Activated T-helper 1 cell treated with Interleukin-2 at 50 U/mL for 16 hours (primary cell): Measurements from ENCODE around the gene CCNJ.

ENCODE experiments used
- DNase-seq: peaks from one replicate; pipeline ENCODE4 v3.0.0-alpha.2; 2020; ENCODE audit warnings: low read depth

Gene CCNJ

DNA sequence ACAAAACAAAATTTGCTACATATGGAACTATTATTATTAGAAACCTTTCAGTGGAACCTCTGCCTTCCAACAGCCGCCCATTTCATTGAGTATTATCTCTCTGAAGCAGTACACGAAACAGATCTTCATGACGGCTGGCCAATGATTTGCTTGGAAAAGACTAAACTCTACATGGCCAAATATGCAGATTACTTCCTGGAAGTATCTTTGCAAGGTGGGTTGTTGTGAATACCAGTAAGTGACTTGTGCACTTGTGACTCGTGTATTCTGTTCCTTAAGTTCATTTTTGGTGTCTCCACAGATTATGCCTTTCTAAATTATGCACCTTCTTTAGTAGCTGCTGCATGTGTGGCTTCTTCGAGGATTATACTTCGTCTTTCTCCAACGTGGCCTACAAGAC, 13.4 kb downstream of the CCNJ start:
- no peak for DNase-seq

DNA sequence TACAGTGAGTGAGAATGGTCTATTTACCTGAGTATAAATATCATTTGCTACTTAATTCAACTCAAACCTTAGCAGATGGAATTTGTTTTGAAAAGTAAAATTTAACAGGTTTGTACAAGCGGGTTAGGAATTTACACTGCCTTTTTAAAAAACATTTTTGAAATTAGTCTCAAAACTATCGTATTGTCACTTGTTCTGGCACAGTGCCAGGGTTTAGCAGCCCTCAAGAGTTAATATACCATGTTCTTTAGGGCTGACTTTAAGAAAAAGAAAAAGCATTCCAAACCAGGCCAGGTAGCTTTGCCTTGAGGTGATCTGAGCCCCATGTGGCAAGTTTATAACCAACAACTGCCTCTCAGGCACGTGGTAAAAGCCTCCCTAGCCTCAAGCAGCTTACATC, 17.8 kb downstream of the CCNJ start:
- no peak for DNase-seq

DNA sequence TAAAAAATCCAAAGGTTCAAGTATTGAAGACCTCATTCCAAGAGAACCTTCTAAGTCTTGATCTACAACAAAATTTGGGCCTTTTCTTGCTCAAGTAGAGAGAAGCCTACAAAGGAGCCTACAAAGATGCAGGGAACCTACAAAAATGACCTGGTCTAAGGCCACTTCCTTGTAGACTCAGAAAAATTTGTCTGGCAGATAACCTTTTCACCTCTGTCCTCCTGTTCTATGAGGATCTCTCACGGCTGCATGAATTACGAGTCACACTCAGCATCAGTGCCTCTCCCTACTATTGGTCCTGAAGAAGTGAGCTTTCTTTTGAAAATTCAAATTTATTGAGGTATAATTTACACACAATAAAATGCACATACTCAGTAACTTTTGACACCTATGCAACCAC, 29.3 kb downstream of the CCNJ start:
- DNase-seq, result no peak

DNA sequence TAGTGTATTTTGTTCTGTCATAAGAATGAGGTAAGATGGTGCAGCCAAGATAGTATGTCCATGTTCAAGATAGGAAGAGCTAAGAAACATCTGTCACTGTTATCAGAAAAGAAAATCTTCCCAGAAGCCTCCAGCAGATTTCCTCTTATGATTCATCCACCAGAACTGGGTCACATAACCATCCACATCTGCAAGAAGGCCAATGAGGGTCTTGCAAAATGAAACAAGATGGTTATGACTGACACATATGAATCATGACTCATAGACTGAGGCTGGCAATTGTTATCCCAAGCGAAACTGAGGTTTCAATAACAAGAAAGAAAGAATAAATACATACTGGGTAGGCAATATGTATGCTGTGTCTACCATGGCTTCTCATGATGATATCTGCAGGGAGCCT, 30.3 kb downstream of the CCNJ start:
- no peak for DNase-seq

DNA sequence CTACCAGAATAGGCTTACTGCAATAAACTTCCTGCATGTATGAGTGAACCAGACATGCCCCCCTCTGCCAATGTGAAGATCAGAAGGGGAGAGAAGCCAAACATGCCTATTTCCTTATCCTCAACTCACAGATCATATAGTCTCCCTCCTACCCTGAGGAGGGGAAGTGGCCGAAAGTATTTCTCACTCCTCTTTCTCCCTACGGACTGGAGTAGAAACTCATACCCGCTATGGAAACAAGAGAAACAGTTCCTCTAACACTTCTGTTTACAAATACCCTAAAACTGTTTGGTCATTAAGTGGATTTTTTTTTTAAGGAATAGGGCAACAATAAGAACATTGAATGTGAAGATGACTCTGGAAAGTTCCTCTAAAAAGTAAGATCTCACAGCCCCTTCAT, 31.4 kb downstream of the CCNJ start:
- no peak for DNase-seq

DNA sequence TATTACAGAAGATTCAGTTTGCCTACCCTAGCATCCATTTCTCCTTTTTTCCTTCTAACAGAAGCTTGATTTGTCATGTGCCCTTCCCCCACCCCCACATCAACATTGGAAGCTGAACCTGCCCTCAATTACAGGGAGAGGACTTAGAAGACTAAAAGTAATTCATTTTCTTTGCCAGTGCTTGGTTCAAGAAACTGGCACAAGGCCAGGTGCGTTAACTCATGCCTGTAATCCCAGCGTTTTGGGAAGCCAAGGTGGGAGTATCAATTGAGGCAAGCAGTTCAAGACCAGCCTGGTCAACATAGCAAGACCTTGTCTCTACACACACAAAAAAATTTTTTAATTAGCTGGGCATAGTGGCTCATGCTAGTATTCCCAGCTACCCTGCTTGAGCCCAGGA, 32.6 kb downstream of the CCNJ start:
- DNase-seq, result no peak

DNA sequence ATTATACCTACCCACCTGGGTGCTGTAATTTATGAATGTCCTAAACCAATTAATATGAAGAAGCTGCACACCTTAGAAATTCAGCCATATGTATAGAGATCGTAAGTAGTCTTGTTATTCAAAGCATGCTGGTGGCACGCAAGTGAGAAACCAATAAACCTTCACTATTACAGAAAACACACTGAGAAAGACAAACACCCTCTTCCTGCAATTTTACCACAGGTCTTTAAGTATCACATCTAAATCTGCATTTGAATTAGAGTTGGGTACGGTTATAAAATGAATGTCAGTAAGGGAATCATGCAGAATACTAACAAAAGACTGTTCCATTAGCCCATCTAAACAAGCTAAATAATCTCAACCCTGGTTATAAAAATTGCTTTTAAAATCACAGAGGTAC, 33.8 kb downstream of the CCNJ start:
- DNase-seq, result no peak

DNA sequence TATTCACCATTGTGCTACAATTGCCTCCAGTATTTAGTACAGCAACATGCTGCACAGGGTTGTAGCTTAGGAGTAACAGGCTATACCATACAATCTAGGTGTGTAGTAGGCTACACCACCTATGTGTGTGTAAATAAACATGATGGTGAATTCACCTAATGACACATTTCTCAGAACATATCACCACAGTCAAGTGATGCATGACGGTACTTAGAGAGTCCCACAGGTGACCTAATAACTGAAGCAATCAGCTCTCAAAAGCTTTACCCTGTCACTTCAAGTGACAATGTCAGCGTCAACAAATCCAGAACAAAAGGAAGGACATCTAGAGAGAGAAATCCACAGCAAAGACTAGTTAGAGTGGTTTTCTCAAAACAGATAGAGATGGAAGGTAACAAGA, 38.8 kb downstream of the CCNJ start:
- no peak for DNase-seq

DNA sequence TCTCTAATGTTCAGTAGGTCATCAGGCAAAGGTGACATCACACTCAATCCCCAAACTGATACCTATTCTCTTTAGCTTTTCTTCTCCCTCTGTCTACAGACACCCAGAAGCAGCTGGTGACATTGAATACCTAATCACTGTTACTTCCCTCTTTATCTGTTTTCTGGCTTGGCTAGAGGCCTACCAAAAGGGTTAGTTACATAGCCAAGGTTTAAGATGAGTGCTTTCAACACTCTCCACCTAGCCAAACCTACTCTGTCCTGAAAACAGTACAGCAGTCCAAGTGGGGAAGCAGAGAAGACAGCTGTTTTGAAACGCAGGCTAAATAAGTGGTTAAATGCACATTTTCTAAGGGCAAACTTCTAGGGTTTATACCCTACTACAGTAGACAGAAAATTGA, 39.4 kb downstream of the CCNJ start:
- DNase-seq, result no peak

DNA sequence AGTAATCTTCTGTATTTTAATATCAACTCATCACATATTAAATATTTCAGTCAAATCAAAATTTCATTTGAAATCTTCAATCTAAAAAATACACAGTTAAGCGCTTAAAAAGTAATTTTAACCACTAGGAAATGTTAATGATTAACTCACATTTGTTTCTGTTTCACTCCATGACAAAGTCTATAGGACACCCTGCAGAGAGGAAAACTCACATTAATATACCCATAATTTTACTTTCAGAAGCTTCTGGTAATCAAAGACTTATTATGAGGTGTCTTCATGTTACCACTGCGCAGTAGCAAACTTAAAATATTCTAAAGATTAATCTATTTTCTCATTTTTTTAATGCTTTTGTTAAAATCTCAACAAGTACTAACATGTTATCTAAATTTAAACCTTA, 45.7 kb downstream of the CCNJ start:
- DNase-seq, result no peak

DNA sequence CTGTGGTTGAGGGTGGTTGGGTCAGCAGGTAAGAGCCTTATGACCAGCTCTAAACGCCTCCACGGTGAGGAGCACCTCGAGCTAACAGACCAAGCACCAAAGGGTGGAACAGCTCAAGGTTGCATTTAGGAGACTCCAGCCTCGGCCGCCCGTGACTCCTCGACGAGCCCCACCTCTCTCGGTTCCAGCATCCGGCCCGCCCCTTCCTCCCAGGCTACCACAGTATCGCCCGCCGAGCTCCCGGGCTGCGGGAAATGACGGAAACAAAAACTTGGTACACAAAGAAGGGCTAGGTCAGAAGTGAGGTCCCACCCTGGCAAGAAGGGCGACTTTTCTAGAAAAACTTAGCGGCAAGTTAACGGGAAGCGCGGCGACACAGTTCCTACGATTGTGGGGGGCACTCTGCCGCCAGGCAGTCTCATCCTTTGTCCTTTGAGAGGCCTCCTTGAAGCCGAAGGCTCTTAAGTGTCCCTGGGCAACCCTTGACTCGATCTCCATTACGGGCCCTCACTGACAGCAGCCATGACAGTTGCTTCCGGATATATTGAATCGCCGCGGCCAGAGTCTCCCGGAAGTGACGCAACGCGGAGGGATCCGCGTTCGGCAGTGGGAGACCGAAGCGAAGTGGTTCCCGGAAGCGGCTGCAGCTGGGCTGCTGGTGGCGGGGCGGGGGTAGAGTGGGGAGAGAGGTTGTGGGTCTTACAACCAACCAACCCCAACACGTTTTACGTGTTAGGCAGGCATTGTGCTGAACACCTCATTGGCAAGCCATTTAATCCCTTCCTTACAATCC, 46.5 kb downstream of the CCNJ start:
- DNase-seq, result peak; percentile 85

DNA sequence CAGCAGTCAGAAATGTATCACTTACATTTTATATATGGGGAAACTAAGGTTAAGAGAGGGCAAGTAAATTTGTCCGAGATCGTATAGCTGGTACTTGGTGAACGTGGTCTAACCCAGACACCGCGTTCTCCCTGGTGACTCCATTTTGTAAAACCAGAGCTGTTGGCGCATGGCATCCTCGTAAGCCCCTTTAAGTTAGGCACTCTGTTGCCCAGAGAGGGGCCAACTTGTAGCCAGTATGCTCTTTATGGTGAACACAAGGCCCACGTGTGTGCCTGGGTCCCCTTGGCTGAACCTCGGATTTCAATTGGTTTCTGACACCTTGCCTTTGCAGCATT, 47.0 kb downstream of the CCNJ start:
- no peak for DNase-seq

DNA sequence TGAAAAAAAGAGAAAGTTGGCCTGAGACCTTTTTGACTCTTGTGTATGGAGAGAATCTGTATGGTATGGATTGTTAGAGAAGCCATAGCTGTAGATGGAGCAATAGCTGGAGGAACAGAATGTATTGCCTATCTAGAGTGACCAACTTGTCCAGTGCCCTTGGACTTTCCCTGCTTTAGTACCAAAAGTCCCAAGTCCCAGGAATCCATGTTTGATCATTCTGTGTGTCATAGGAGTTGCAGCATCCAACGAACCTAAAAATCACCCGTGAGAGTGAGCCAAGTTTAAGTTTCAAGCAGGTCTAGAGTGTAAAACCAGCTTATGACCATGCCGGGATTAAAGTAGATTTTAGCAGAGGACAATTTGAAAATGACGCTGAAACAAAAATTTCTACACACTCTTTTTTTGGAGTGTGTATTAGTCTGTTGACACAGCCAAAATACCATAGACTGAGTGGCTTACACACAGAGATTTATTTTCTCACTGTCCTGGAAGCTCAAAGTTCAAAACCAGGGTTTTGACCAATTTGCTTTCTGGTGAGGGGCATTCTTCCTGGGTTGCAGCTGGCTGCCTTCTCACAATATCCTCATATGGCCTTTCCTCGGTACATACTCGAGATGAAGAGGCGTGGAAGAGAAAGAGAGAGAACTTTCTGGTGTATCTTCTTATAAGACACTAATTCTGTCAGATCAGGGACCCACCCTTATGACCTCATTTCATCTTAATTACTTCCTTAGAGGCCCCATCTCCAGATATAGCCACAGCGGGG, 49.8 kb downstream of the CCNJ start:
- DNase-seq, result no peak

DNA sequence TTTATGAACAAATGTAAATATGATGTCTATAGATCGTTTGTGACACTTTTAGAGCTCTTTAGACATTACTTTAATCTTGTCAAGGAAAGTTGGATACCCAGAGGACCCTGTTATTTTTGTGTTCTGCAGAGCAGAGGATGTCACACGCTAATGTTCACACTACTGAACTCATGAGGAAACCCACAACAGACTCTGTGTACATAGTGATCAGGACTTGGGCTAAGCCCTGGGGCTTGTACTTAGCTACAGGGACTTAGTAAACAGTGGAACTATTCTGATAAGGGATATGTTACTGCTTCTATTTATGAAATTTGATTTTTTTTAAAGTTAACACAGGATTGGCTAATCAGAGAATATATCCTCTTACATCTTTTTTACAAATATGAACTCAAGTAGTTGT, 50.6 kb downstream of the CCNJ start:
- DNase-seq, result no peak

DNA sequence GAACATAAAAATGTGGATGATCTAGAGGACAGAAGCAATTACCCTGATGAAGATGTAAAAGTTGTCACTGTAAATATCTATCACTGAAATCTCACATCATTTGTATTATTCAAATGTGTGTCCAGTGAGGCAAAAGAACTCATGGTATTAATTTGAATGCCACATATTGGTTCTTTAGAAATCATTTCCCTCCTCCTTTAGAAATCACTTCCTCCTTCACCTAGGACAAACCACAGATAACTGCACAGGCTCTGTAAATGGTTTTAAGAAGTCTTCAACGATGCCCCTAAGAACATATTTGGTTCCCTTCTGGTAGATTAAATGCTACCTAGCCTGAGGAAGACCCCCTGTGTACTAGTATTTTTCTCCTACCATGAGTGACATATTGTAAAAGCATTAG, 53.6 kb downstream of the CCNJ start:
- no peak for DNase-seq

DNA sequence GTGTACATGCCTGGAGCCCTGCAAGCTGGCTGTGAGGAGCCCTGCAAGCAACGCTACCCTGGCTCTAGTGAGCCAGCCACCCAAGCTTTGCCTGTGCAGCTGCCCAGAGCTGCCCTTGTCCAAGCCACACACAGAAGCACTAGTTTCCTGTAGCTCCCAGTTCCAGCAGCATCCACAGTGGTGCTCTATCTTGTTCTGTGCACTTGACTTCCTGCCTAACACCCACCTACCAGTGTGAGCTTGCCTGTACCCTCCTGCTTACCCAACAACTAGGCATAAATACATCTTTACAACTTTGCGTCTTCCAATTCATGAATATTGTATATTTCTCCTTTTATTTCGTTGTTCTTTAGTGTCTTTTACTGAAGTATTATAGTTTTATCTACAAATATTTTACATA, 54.5 kb downstream of the CCNJ start:
- DNase-seq, result no peak

DNA sequence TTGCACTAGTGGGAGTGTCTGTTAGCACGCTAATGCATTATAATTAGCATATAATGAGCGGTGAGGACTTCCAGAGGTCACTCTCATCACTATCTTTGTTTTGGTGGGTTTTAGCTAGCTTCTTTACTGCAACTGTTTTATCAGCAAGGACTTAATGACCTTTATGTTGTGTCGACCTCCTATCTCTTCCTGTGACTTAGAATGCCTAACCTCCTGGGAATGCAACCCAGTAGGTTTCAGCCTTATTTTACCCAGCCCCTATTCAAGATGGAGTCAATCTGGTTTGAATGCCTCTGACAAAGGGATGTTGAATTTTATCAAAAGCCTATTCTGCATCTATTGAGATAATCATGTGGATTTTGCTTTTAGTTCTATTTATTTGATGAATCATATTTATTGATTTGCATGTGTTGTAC, 64.2 kb downstream of the CCNJ start:
- no peak for DNase-seq
